MM.1S (cell line): ENCODE data around the gene TNXB.

ENCODE experiments used
- CTCF ChIP-seq: fragments of 300-600 bp; sonication (generic); IDR thresholded peaks from 2 replicates; pipeline ENCODE4 v1.5.1; 2016; ENCODE audit warnings: antibody characterized with exemption, low read length, mixed read lengths
- EZH2 ChIP-seq: fragments of 300-600 bp; sonication (generic); optimal IDR thresholded peaks from 2 replicates; pipeline ENCODE3; 2017; ENCODE audit warnings: low read depth, mild to moderate bottlenecking, antibody characterized with exemption, low read length, mixed read lengths
- EZH2phosphoT487 ChIP-seq: fragments of 300-600 bp; sonication (generic); IDR thresholded peaks from 2 replicates; pipeline ENCODE4 v1.6.1; 2018; ENCODE audit warnings: antibody characterized with exemption, low read length

DNA sequence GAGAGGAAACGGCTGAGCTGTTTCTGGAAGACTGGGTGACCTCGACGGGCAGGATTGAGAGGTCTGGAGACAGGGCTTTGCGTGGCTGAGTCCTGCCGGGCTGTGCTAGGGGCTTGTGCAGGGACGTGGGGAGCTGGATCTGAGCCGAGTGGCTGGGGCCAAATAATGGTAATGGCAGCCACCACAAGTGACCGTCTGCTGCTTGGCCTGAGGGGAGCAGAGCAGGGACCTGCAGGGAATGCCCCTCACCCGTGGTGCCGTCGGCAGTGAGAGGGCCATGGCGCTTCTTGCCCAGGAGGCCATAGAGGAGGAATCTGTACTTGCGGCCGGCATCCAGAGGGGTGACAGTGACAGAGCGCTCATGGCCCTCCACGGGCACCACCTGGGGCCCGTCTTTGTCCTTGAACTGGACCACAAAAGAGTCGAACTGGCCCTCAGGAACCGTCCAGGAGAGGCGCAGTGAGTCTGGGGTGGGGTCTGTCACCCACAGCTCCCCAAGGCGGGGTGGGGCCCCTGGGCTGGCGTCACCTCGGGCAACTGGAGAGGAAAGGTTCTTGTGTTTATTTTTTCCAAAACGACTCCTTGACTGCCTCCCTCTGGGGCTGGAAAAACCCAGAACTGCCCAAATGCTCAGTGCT, 39.1 kb downstream of the TNXB start:
- TF ChIP-seq CTCF (no peak), EZH2phosphoT487 (no peak), EZH2 (no peak)
